ENCODE results near the gene FHL1.
"Not testable (repeated sequence)": the region's sequence is repeated elsewhere in the genome, so short reads cannot be mapped to it uniquely, and the experiment has no call there.

FHL1 gene

DNA sequence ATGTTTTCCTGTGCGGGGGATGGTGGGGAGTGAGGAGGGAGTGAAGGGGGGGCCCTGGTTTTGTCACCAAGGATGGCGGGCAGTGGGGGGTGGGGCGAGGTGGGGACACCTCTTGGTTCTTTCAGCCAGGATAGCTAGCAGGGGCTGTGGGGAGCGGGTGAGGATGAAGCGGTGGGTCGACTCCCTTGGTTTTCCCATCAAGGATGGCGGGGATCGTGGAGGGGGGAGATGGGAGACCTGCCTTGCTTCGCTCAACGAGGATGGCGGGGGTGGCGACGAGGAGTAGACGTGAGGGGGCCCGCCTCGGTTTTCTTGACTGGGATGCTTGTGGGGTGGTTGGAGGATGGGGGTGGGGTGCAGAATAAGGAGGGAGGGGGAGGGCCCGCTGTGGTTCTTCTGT is 643 bp downstream of the FHL1 start:
- DNase-seq: no peak

DNA sequence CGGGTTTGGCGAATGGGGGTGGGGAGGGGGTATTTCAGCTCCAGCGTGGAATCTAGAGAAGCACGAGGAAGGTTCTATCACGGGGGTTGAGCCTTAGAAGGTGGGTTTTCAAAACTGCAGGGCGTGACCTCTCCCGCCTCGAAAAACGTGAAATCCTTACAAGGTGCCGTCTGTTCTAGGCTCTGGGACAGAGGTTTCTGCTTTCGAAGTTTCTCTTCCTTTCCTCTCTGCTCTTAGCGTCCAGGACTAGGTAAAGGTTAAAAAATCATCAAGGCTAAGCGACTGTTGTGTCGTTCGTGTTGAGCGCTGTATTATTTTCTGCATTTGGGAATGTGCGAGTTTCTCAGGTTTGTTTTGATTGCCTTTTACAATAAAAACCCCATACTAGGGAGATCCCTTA is 1.1 kb downstream of the FHL1 start:
- DNase-seq: no peak

DNA sequence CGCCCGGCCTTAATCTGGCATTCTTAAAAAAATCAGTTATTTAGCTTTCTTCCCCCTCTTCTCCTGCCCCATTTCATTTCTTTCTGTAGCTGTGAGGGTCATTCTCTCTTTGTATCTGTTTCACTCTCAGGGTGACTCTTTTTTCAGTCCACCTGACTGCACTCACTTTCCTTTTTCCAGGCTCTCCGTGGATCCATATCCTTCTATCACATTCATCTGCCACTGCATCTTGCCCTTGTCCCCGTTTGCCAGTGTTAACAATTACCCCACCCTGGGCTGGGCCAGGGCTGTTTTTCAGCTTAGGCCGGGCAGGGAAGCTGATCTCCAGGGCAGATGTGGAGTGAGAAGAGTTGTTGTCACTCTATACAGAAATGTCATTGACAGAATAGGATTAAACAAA is 7.7 kb downstream of the FHL1 start:
- DNase-seq: no peak

DNA sequence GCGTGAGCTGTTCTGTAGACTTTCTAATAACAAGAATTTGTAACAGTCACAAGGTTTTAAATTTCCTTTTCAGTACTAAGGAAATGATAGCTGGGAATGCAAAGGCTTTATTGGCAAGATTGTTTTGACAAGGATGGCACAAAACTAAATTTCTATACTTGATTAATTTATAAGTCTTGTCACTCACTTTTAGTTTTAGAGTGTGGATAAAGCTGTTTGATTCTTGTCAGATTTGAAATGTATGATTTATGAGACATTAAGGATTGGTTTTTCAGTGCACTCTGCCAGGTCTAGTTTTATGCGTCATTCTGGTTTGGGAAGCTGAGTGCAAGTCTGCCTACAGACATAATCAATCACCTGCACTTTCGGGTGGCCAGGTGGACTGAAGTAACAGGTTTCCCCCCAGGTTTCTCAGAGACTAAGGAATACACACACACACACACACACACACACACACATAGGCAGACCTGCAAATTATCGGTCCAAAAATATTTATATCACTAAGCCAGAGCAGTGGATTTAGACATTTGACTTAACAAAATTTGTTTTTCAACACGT is 9.3 kb downstream of the FHL1 start:
- DNase-seq: no peak

DNA sequence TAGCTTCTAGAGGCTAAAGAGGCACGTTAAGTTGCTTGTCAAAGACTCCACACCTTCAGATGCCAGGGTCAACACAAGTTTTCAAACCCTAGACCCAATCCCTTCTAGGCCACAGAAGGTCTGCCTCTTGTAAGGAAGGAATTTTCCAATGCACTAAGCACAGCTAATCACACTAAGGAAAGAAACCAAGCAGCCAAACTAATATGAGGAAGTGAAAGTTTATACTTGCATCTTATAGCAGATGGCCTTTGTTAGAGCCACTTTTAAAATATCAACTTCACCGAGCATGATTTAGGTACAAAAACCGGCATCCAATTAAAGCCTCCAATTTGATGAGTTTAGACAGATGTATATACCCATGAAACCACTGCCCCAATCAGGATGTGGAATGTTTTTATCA is 9.9 kb downstream of the FHL1 start:
- no peak for DNase-seq

DNA sequence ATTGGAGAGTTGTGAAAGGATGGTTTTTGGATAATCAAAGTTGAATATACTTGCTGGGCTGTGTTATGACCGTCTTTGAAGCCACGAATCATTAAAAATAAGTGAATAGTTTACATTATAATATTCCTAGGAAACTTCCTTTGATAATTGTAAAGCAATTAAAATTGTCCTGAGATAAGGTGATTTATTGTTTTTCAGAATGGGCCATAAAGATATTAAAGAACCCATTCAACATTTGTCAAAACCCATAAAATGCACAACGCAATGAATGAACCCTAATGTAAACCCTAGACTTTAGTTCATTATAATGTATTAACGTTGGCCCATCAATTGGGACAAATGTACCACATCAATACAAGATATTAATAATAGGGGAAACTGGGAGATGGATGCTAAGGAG is 11.4 kb downstream of the FHL1 start:
- DNase-seq: no peak

DNA sequence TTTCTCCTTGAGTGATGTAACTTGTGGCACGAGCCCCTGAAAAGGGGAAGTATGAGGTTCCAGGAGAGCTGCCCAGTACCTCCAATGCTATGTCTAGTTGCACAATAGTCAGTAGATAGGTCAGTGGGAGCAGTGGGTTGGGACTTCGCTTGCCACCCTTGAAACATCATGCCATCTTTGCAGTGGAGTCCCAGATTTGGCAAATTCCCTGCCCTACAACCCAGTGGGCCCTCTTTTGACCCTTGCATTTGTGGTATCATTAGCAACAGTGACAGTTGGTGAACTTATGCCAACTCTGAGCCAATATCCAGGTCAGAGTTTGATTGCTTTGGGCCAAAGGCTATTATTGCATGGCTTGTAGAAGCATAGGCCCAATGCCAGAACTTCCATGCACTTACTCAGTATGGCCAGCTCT is 12.3 kb downstream of the FHL1 start:
- no peak for DNase-seq

DNA sequence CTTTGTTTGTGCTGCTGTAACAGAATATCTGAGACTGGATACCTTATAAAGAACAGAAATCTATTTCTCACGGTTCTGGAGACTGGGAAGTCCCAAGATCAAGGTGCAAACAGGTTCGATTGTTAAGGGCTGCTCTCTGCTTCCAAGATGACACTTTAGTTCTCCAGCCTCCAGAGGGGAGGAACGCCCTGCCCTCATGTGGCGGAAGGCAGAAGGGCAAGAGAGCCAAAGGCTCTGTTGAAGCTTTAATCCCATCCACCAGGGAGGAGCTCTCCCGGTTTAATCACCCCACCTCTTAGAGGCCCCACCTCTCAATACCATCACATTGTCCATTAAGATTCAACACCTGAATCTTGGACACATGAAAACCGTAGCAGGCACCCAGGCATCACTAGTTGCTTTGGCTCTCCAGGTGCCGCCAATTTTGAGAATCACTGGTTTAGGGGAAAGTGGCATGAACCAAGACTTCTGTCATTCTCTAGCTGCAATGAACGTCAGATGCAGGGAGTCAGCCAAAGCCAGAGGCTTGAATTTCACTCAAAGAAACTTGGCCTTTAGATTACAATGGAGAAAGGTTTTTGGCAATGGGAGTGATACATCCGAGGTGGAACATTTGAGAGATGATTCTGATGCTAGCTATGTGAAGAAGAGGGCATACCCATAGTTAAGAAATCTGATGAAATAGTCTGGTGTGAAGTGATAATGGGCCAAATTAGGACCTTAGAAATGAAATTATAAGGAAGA is 15.7 kb downstream of the FHL1 start:
- peak; percentile 4 for DNase-seq

DNA sequence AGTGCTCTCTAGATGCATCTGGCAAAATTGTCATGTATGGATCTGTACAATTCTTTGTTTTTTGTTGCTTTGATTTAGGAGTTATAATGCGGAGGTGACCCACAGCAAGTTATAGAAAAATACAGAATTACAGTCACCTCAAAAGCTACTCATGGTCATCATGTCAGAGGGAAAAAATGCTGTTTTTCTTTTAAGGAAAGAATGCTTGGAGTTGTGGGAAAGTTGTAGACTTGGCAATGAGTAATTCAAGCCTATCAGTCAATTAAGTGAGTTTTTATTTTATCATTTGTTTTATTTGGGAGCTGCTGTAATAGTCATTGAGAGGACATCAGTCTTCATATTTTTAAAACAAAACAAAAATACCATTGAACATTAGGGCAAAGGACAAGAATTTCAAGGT is 16.4 kb downstream of the FHL1 start:
- DNase-seq: no peak

DNA sequence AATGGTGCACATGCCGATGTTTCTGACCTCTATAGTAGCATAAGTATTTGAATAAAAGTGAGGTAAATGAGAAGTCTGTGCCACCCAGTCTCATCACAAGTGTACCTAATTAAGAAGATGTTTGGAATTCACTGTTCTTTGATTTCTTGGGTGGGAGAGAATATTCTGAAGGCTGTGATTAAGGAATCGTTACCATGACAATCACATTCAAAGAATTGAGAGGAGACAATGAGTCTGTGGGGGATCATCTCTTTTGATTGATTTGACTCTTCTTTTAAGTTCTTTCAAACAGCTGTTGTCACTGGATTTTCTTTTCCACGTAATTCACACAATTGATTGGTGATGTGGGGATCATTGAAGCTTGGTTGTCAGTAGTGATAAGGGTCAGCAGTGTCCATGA is 18.1 kb downstream of the FHL1 start:
- DNase-seq: no peak

DNA sequence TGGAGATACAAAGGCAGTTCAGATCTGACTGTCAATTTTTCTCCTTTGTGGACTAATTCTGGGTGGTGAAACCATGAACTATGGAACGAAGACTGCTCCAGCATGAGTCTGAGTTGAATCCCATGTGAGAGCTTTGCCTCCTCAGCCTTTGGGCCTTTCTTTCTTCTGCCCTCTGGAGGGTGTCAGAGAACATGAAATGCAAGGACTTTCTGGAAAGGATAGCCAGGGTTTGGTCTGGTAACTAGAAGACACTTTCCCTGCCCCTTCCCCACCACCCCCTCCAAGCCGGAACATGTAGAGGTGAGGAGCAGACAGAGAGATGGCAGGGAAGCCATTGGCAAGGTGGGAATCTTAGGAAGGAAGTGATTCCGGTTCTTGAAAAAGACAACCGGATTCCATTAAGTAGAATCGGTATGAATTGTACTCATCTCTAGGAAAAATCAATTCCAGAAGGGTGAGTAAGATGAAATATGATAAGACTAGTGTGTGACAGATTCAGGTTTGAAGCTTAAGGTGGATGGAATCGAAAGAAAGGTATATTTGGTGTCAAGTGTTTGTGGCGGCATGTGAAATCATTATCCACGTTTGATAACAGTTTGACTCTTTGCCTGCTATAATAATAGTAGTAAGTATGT is 19.0 kb downstream of the FHL1 start:
- DNase-seq: no peak

DNA sequence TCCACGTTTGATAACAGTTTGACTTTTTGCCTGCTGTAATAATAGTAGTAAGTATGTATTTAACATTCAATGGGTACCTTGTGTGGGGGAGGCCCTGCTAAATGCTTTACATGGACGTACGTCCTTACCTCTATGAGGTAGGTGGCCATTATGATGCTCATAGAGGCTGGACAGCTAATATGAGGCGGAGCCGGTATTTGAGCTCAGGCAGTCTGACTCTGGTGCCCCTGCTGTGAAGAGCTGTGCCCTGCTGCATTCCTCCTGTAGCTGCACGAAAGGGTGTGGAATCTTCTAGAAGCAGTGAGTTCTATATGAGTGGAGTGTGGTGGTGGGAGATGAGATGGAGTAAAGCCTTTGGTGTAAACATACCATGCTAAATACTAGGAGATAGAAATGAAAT is 20.7 kb downstream of the FHL1 start:
- not testable (repeated sequence) for DNase-seq

DNA sequence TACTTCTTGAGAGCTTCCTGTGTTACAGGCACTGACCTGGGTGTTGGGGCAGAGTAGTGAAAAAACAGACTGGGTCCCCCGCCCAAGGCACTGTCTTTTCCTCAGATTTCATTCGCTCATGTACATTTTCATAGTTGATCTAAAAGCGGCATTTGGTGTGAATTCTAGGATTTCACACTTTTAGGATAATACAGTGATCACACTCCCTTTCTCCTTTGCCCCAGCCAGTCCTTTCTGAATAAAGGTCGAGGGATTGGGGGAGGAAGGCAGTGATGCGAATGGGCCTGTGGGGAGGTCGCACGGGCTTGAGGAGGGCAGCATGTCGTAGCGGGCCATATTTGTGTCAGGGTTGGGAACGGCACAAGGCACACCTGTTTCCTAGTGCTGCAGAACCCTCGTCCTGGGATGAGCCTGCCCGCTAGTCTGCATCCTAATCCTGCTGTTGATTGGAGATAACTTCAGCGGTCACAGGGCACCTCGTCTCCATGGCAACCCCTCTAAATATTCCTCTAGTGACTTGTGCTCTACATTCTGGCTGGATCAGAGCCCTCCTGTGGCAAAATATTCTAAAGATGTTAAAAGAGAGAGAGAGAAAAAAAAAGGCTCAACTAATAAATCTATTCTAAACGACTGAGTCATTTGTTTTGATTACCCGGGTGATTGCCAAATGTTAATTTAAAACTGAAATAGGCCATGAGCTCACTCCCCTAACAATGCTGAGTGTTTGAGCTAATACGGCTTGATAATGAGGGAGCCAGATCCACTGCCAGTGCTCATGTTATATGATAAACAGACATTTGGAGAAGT is 21.8 kb downstream of the FHL1 start:
- peak; percentile 36 for DNase-seq

DNA sequence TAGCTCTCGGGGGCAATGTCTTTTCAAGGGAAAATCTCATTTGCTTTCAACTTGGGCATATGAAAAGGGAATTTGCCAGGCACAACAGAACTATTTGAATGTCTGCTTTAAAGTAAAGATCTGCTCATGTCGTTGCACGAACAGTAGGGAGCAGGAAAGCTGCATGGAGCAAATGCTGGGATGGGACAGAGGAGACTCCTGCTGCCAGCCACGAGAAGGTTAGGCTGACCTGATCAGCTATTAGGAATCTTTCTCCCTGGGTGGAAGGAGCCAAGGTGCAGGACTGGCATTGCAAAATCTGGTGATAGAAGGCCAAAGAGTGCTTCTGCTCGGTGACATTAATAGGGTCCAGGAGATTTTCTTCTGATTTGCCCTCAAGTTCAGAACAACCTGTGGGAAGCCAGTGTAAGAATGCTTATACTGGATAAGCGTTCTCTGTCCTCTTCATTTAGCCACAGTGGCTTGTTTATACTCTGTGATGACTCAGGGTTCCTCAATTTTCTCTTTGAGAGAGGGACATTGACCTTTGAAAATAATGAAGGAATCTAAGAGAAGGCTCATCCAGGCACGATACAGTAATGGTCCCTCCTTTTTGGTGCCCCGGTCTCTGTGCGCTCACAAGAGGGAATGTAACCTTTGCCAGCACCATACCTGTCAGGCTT is 22.9 kb downstream of the FHL1 start:
- no peak for DNase-seq

DNA sequence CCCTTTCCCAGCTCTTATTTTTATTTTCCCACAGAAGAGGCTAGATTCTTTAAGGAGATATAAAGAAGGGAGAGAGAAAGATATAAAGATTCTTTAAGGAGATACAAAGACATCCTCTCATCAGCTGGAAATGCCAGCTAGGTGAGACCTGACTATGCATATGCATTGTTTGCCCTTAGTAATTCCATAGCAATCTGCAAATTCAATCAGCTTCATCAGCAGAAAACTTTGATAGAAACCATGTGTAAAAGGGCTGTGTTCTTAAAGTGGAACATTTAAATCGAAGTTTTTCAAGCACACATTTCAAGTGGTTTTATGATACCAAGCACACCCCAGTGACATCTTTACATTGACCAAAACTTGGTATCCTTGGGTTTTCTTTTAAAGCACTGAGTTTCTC is 24.1 kb downstream of the FHL1 start:
- no peak for DNase-seq

DNA sequence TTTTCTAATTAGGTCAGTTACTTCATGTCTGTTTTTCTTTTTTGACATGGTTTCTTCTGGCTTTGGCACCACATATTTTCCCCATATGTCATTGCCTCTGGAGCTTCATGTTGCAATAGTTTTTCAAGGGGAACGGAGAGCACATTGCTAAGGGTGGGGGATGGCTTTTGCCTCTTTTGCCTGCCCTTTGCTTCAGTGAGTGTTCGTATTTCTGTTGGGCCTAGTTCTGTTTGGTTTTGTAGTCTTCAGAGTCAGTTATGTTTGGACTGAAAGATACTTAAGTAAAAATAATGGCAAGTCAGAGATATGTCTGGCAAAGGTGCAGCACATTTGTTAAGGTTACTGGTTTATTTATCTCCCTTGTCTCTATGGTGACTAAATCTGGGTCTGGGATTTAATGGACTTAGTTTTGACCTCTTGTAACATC is 29.1 kb downstream of the FHL1 start:
- peak; percentile 8 for DNase-seq

DNA sequence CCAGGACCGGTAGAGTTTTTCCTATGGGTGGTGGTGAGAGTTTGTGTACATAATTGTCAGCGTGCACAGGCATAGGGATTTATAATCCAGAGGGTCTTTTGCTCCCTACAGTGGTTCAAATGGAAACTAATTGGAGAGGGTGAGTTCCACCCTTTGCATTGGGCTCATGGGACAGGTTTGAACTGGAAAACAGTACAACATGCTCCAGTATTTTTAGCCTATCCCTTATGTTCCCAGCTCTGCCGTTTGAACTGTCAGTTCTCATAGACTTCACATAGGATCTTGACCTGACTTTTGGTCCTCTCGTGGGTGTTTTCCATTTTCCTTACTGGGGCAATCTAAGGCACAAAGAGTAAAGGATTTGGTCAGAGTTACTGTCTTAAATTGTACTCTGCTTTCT is 31.8 kb downstream of the FHL1 start:
- no peak for DNase-seq

DNA sequence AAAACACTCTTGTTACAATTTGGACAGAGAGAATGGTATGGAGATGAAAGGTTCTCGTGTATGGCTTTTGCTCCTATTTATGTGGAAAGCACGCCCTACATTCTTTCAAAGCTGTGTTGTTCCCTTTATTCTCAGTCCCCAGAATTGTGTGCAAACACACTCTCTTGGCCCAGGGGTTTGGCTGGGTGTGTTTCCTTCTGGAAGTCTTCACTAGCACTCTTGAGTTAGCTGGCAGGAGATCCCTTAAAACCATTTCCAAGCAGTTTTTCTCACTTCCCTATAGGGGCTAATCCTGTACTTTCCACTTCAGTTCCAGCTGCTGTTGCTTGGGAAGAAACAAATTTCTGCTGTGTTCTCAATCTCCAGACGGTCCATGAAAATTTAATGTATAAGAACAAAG is 35.1 kb downstream of the FHL1 start:
- no peak for DNase-seq

DNA sequence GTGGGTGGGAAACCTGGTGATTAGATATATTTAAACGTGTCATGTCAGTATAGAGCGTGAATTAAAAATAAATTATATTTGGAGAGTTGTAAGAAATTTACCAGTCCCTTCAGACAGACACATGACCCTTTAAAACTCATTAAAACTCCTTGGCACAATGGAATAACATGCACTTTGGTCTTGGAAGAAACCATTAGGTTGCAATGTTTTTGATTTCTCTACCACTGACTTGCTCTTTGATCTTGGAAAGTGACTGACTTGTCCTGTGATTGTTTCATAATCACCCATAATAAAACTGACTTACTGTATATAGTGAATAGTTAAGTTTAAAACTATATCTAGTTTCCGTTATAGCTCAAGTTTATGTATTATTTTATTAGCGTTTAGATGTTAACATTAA is 35.8 kb downstream of the FHL1 start:
- DNase-seq: no peak

DNA sequence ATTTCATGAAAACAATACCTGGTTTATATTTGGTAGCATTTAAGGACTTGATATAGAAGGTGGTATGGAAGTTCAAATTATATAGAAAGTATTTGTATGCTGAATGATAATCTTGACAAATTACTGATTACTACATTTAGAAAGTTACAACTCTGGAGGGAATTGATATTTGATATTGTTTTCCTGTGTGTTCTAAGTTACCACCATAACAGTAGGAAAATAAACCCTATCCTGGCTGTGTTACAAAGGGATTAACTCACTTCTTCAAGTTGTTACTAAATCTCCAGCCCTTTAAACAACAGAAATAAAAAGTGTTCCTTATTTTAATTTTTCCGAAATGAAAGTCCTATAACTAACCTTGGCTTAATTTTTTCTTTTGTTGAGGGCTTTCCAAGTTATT is 36.6 kb downstream of the FHL1 start:
- DNase-seq: no peak

DNA sequence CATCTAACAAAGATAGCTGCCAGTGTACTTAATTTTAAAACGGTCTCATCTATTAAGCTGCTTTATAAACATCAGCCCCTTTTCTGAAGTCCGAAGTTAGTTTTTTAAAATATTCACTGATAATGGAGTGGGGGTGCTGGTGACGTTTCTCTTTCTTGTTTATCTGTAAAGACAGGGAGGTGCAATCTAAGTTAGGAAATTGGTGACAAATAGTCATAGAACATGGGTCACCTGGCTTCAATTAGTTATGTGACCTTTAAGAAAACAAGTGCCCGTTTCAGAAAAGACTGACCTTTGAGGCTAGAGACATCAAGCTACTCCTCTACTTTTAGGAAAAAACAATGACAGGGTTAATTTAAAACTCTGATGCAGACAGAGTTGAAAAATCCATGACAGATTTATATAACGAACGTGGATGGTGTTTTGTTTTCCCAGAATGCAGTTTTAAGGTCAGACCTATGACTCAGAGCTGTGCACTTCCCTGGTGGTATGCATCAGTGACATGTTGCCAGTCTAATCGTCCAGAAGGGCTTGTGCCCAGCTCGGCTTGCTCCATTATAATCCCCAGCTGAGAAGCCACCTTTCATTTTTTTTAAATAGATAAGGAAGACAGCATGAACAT is 38.2 kb downstream of the FHL1 start:
- DNase-seq: no peak

DNA sequence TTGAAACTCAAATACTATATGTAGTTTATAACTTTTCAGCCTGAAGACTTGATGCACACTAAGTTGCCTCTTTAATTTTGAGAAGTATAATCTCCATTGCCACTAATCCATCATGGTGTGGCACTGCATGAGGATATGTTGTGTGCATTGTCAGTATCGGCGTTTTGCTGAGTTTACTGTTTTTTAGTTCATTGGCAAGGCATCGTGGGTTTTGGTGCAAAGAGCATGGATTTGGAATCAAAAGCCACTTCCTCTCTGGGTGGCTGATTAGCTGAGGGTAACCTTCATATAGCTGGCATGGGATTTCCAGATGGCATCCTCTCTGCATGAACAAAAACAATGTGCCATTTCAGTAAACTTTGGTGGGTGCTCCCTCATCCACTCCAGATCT is 38.7 kb downstream of the FHL1 start:
- DNase-seq: no peak

DNA sequence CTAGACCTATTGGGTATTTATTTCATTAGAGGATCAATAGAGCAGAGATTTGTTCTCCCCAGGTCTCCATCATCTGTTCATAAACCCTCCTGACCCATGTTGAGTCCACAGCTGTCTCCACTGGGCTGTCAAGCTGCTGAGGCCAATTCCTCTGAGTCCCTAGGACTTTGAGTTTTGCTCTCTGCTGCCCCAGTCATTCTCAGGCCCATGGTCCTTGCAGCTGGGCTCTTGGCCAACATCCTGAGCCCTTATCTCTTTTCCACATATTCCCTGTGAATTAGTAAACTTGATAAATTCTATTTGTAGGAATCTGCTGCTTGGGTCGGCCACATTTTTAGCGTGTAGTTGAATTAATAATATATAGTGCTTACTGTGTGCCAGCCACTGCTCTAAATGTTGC is 41.9 kb downstream of the FHL1 start:
- no peak for DNase-seq

All from T1000 (cell line).